Colonic mucosa (tissue), 4 donors: ENCODE data around the gene SMIM24. TPM values are rescaled to one million over a fixed set of nuclear protein-coding genes. Genes with fewer than 3 reads are reported as not detected.

ENCODE experiments used
- DNase-seq: peaks from one replicate; pipeline ENCODE4 v3.0.0-alpha.2; 2020
- H3K27ac ChIP-seq: fragments of 200-600 bp; one replicate; pipeline ENCODE4 v1.8.0; 2021
- H3K27me3 ChIP-seq: fragments of 200-600 bp; one replicate; pipeline ENCODE4 v1.8.0; 2021
- H3K36me3 ChIP-seq: fragments of 200-600 bp; one replicate; pipeline ENCODE4 v1.8.0; 2021
- H3K4me1 ChIP-seq: fragments of 200-600 bp; one replicate; pipeline ENCODE4 v1.8.0; 2021; ENCODE audit warnings: mild to moderate bottlenecking
- H3K4me3 ChIP-seq: fragments of 200-600 bp; one replicate; pipeline ENCODE4 v1.8.0; 2021
- H3K9ac ChIP-seq, 2 donors: one replicate each; pipeline ENCODE4 v1.7.0; 2013; ENCODE audit warnings: control low read depth in 2 of 2, low read depth in 2 of 2, low read length in 2 of 2
- H3K9me3 ChIP-seq: fragments of 200-600 bp; one replicate; pipeline ENCODE4 v1.8.0; 2021
- CTCF ChIP-seq: fragments of 200-600 bp; IDR thresholded peaks from one replicate; pipeline ENCODE4 v1.8.0; 2022; ENCODE audit warnings: antibody characterized with exemption, mild to moderate bottlenecking
- intact Hi-C: fragments of 100-400 bp; cut with DNase I; formaldehyde crosslinking; loops from one replicate; pipeline ENCODE4 v1.14.1; 2022
- total RNA-seq, 2 donors: library from RNA; stranded (reverse); fragmentation: NEBNext Ultra II Directional in 1 of 2; extraction: Animal tissue kit (Norgen Biotek cat#: 25700) in 1 of 2; gene quantifications; one replicate each; pipeline ENCODE4 v1.2.1, GENCODE V29; 2021
- donor health status: healthy.
- donor health status: DM: no; HTN: no; CAD: no.
- donor health status: DM: no; HTN: no; CAD: no.

SMIM24 gene
- total RNA-seq, 2 donors from 2014 or later = 16.1 to 59.0 TPM

GRCh38 chr19:3458229-3459088 is 21.9 kb downstream of the SMIM24 start:
- no peak for TF ChIP-seq CTCF
- H3K4me1 ChIP-seq = no peaks in the 10 kb centered on the region
- intact Hi-C loops = no loop called here
- no peak for DNase-seq
- no peak overlapping the region for H3K4me3 ChIP-seq
- H3K9ac ChIP-seq = peak overlapping the region in 1 of 2 donors; percentile 19
- H3K27ac ChIP-seq = peak overlapping the region; percentile 34
- H3K9me3 ChIP-seq = no peaks in the 10 kb centered on the region
- no peaks in the 10 kb centered on the region for H3K27me3 ChIP-seq
- no peaks in the 10 kb centered on the region for H3K36me3 ChIP-seq

GRCh38 chr19:3457528-3458228 is 22.6 kb downstream of the SMIM24 start:
- H3K36me3 ChIP-seq = no peaks in the 10 kb centered on the region
- intact Hi-C loops = no loop called here
- H3K27ac ChIP-seq = peak overlapping the region; percentile 34
- no peaks in the 10 kb centered on the region for H3K4me1 ChIP-seq
- no peaks in the 10 kb centered on the region for H3K27me3 ChIP-seq
- H3K4me3 ChIP-seq = no peak overlapping the region
- peak overlapping the region in 1 of 2 donors; percentile 5 for H3K9ac ChIP-seq
- DNase-seq = no peak
- H3K9me3 ChIP-seq = no peaks in the 10 kb centered on the region
- no peak for TF ChIP-seq CTCF

GRCh38 chr19:3456925-3457527 is 23.3 kb downstream of the SMIM24 start:
- TF ChIP-seq CTCF = no peak
- no peak for DNase-seq
- peak overlapping the region; percentile 34 for H3K27ac ChIP-seq
- H3K4me1 ChIP-seq = no peaks in the 10 kb centered on the region
- no peaks in the 10 kb centered on the region for H3K9me3 ChIP-seq
- no peaks in the 10 kb centered on the region for H3K36me3 ChIP-seq
- peak overlapping the region in 1 of 2 donors; percentile 24 for H3K9ac ChIP-seq
- intact Hi-C loops = no loop called here
- H3K27me3 ChIP-seq = no peaks in the 10 kb centered on the region
- H3K4me3 ChIP-seq = no peak overlapping the region

GRCh38 chr19:3455960-3456601 is 24.2 kb downstream of the SMIM24 start:
- DNase-seq = no peak
- no peak overlapping the region for H3K27ac ChIP-seq
- H3K4me3 ChIP-seq = no peak overlapping the region
- H3K9me3 ChIP-seq = no peaks in the 10 kb centered on the region
- H3K27me3 ChIP-seq = no peaks in the 10 kb centered on the region
- H3K36me3 ChIP-seq = no peaks in the 10 kb centered on the region
- intact Hi-C loops = no loop called here
- TF ChIP-seq CTCF = no peak
- no peak overlapping the region for H3K9ac ChIP-seq
- no peaks in the 10 kb centered on the region for H3K4me1 ChIP-seq

GRCh38 chr19:3455393-3455955 is 24.9 kb downstream of the SMIM24 start:
- Histone ChIP-seq H3K27ac (no peak overlapping the region), H3K9me3 (no peaks in the 10 kb centered on the region), H3K4me3 (no peak overlapping the region), H3K27me3 (no peaks in the 10 kb centered on the region), H3K4me1 (no peaks in the 10 kb centered on the region), H3K36me3 (no peaks in the 10 kb centered on the region), H3K9ac (no peak overlapping the region)
- intact Hi-C loops = no loop called here
- TF ChIP-seq CTCF = no peak
- DNase-seq = no peak
